Neural cell (in vitro differentiated cells): ENCODE results near the gene CLEC20A. TPM values are rescaled to one million over a fixed set of nuclear protein-coding genes. Genes with fewer than 3 reads are reported as not detected.

Source experiments
- H2AFZ ChIP-seq: fragments of 200-600, 300-800 bp; sonication (generic), shearing (Covaris generic); 2 replicates; pipeline ENCODE4 v1.6.0; 2014; ENCODE audit warnings: low read depth, mild to moderate bottlenecking, antibody characterized with exemption, low read length, moderate library complexity
- H3F3A ChIP-seq: fragments of 200-600 bp; shearing (Covaris generic); 2 replicates; pipeline ENCODE4 v1.6.1; 2016; ENCODE audit warnings: mild to moderate bottlenecking, moderate library complexity, mixed read lengths, antibody characterized with exemption, low read length; ENCODE audit not compliant: insufficient read depth, poor library complexity, severe bottlenecking
- H3K27ac ChIP-seq: fragments of 200-600, 300-800 bp; sonication (generic), shearing (Covaris generic); 2 replicates; pipeline ENCODE4 v1.5.1; 2014; ENCODE audit warnings: mild to moderate bottlenecking, low read length, moderate library complexity
- H3K27me3 ChIP-seq: fragments of 300-800, 200-600 bp; sonication (generic), shearing (Covaris generic); 2 replicates; pipeline ENCODE4 v1.6.0; 2014; ENCODE audit warnings: mild to moderate bottlenecking, low read depth, low read length, moderate library complexity; ENCODE audit not compliant: insufficient read depth
- H3K36me3 ChIP-seq: fragments of 300-800, 200-600 bp; sonication (generic), shearing (Covaris generic); 2 replicates; pipeline ENCODE4 v1.5.1; 2014; ENCODE audit warnings: mild to moderate bottlenecking, antibody characterized with exemption, low read length, moderate library complexity; ENCODE audit not compliant: insufficient read depth
- H3K4me2 ChIP-seq: fragments of 300-800, 200-600 bp; sonication (generic), shearing (Covaris generic); 2 replicates; pipeline ENCODE4 v1.6.0; 2014; ENCODE audit warnings: mild to moderate bottlenecking, low read length
- H3K4me3 ChIP-seq: fragments of 300-800, 200-600 bp; sonication (generic), shearing (Covaris generic); 2 replicates; pipeline ENCODE4 v1.5.1; 2014; ENCODE audit warnings: mild to moderate bottlenecking, low read length, moderate library complexity
- H3K79me2 ChIP-seq: fragments of 200-600 bp; shearing (Covaris generic); replicated peaks from 2 replicates; pipeline ENCODE4 v1.6.0; 2014; ENCODE audit warnings: mild to moderate bottlenecking, low read length, moderate library complexity; ENCODE audit not compliant: insufficient read depth
- H3K9ac ChIP-seq: fragments of 300-800, 200-600 bp; sonication (generic), shearing (Covaris generic); 2 replicates; pipeline ENCODE4 v1.6.1; 2016; ENCODE audit warnings: mild to moderate bottlenecking, low read length, mixed read lengths
- H3K9me2 ChIP-seq: fragments of 200-600 bp; shearing (Covaris generic); 2 replicates; pipeline ENCODE4 v1.6.1; 2016; ENCODE audit warnings: mild to moderate bottlenecking, low read length, mixed read lengths; ENCODE audit not compliant: insufficient read depth
- H3K9me3 ChIP-seq: fragments of 200-600, 300-800 bp; sonication (generic), shearing (Covaris generic); 2 replicates; pipeline ENCODE4 v1.6.1; 2016; ENCODE audit warnings: mild to moderate bottlenecking, mixed run types, low read length, moderate library complexity, mixed read lengths
- H4K20me1 ChIP-seq: fragments of 200-600 bp; shearing (Covaris generic); 2 replicates; pipeline ENCODE4 v1.6.1; 2016; ENCODE audit warnings: mild to moderate bottlenecking, mixed run types; ENCODE audit not compliant: insufficient read depth
- CTCF ChIP-seq: fragments of 450-650 bp; IDR thresholded peaks from 2 replicates; pipeline ENCODE4 v1.5.1; 2014; ENCODE audit warnings: antibody characterized with exemption, mild to moderate bottlenecking, moderate library complexity; ENCODE audit not compliant: poor library complexity, severe bottlenecking
- EP300 ChIP-seq: fragments of 450-650 bp; conservative IDR thresholded peaks from 2 replicates; pipeline ENCODE4 v1.6.1; 2014; ENCODE audit warnings: antibody characterized with exemption, mild to moderate bottlenecking, moderate library complexity; ENCODE audit not compliant: poor library complexity, severe bottlenecking
- EZH2 ChIP-seq: fragments of 200-600, 300-800 bp; shearing (Covaris generic), sonication (generic); IDR thresholded peaks from 2 replicates; pipeline ENCODE4 v1.6.1; 2014; ENCODE audit warnings: antibody characterized with exemption, low read length, borderline replicate concordance, mild to moderate bottlenecking; ENCODE audit not compliant: insufficient read depth, poor library complexity, severe bottlenecking
- MXI1 ChIP-seq: fragments of 450-650 bp; conservative IDR thresholded peaks from 2 replicates; pipeline ENCODE4 v1.6.1; 2014; ENCODE audit warnings: antibody characterized with exemption, mild to moderate bottlenecking; ENCODE audit not compliant: poor library complexity, severe bottlenecking
- POLR2AphosphoS5 ChIP-seq: IDR thresholded peaks from 2 replicates; pipeline ENCODE4 v1.6.1; 2012
- RAD21 ChIP-seq: fragments of 450-650 bp; conservative IDR thresholded peaks from 2 replicates; pipeline ENCODE4 v1.6.1; 2014; ENCODE audit warnings: antibody characterized with exemption, mild to moderate bottlenecking, moderate library complexity
- REST ChIP-seq: IDR thresholded peaks from 2 replicates; pipeline ENCODE4 v1.6.1; 2012; ENCODE audit warnings: borderline replicate concordance
- SMC3 ChIP-seq: fragments of 450-650 bp; conservative IDR thresholded peaks from 2 replicates; pipeline ENCODE4 v1.6.1; 2014; ENCODE audit warnings: antibody characterized with exemption, mild to moderate bottlenecking, moderate library complexity; ENCODE audit not compliant: poor library complexity
- TAF1 ChIP-seq: IDR thresholded peaks from 2 replicates; pipeline ENCODE4 v1.6.1; 2012; ENCODE audit warnings: low read depth
- polyA plus RNA-seq: library from polyadenylated mRNA; depleted of rRNA; stranded (reverse); fragments of >200 nt; gene quantifications from 2 replicates; pipeline ENCODE4 v1.2.3, GENCODE V29; 2014

The CLEC20A gene
- polyA plus RNA-seq, 1 donor from 2014 or later = 0.78 TPM

- Histone ChIP-seq H3F3A (no peaks in the 10 kb centered on the region), H3K9ac (no peak overlapping the region), H3K27ac (no peak overlapping the region), H3K79me2 (no peaks in the 10 kb centered on the region), H2AFZ (no peak overlapping the region), H3K9me3 (no peaks in the 10 kb centered on the region), H3K9me2 (no peaks in the 10 kb centered on the region), H3K27me3 (no peaks in the 10 kb centered on the region), H3K4me3 (no peak overlapping the region), H3K36me3 (no peaks in the 10 kb centered on the region), H4K20me1 (no peaks in the 10 kb centered on the region), H3K4me2 (no peak overlapping the region)
- TF ChIP-seq POLR2AphosphoS5 (no peak), REST (no peak), TAF1 (no peak), CTCF (no peak), EZH2 (no peak), MXI1 (no peak), SMC3 (no peak), EP300 (no peak), RAD21 (no peak)
Measured at GRCh38 chr1:178516110-178516509, 19.3 kb upstream of the CLEC20A start.

- no peaks in the 10 kb centered on the region for H3K36me3 ChIP-seq
- H3K27me3 ChIP-seq = no peaks in the 10 kb centered on the region
- H3K4me3 ChIP-seq = no peak overlapping the region
- H3K9me2 ChIP-seq = no peaks in the 10 kb centered on the region
- H3K27ac ChIP-seq = no peak overlapping the region
- no peak overlapping the region for H3K9ac ChIP-seq
- TF ChIP-seq CTCF (no peak), RAD21 (no peak), EZH2 (no peak), MXI1 (no peak), SMC3 (no peak), TAF1 (no peak), EP300 (no peak), POLR2AphosphoS5 (no peak), REST (no peak)
- no peak overlapping the region for H2AFZ ChIP-seq
- H4K20me1 ChIP-seq = no peaks in the 10 kb centered on the region
- H3K4me2 ChIP-seq = no peak overlapping the region
- no peaks in the 10 kb centered on the region for H3F3A ChIP-seq
- no peaks in the 10 kb centered on the region for H3K79me2 ChIP-seq
- no peaks in the 10 kb centered on the region for H3K9me3 ChIP-seq
Measured at GRCh38 chr1:178513278-178513983, 16.7 kb upstream of the CLEC20A start.
